Measurements from ENCODE around the gene NHERF2.

The NHERF2 gene

DNA sequence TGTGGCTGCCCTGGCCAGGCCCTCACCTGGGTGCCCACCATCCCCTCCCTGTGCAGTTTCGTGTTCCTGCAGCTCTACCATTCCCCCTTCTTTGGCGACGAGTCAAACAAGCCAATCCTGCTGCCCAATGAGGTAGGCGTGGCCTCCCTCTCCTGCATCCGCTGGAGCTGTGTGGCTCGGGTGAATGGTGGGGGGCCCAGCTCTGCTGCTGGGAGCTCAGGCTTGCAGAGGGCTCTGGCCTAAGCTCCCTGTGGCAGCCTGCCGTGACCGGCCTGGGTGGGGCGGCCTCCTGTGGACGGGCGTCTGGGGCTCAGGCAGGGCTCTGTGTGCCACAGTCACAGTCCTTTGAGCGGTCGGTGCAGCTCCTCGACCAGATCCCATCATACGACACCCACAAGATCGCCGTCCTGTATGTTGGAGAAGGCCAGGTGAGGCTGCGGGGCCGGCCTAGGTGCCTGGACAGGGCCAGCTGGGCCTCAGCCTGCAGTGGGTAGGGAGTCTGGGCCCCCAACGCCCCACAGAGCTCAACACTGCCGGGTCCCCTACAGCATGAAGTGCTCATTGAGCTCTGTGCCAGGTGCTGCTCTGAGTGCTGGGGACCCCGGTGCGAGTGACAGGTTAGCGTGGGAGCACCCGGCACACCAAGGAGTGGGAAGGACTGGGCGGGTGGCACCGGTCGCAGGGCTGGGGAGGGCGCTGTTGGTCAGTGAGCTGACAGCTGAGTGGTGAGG, 58.4 kb downstream of the NHERF2 start:
- no peak for DNase-seq

DNA sequence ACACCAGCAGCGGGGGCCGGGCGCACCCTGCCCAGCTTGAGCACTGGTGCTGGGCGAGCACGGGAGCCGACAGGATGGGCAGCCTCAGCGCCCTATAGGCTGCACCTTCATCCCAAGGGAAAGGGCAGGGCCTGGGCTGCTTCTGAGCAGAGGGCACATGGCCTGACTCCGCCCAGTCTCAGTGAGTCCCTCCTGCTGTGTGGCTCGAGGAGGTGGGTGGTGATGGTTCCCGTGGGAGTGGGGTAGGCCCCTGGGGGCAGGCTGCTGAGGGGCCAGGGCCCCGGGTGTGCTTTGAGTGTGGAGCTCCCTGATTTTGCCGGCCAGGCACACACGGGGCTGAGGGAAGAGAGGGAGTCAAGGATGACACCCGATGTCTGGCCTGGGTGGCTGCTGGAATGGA, 59.0 kb downstream of the NHERF2 start:
- no peak for DNase-seq

GRCh38 chr16:2086106-2086742, 59.5 kb downstream of the NHERF2 start:
- no peak for DNase-seq

- no peak for DNase-seq
Observed at GRCh38 chr16:2086812-2087747, 60.4 kb downstream of the NHERF2 start.

- no peak for DNase-seq
Observed at GRCh38 chr16:2087748-2088631, 61.3 kb downstream of the NHERF2 start.

All from stimulated activated CD4-positive, alpha-beta T cell treated with anti-CD3 and anti-CD28 coated beads, Interleukin-2, amount 100 ng/mL, for 48 hours (primary cell).